PC-9 (cell line): ENCODE measurements around the gene TSHZ3.

Experiments
- CTCF ChIP-seq: fragments of 200-600 bp; sonication (generic); conservative IDR thresholded peaks from 2 replicates; pipeline ENCODE4 v1.6.1; 2017; ENCODE audit warnings: mixed run types, antibody characterized with exemption, mild to moderate bottlenecking, moderate library complexity
- EZH2 ChIP-seq: fragments of 200-600 bp; sonication (generic); IDR thresholded peaks from 2 replicates; pipeline ENCODE4 v1.8.0; 2017; ENCODE audit warnings: antibody characterized with exemption, low read depth

- TF ChIP-seq CTCF: no peak
- TF ChIP-seq EZH2: no peak
These were observed 48.1 kb upstream of the TSHZ3 start for GRCh38 chr19:31397308-31397707.
